ENCODE data around the gene STAT2. TPM values are rescaled to one million over a fixed set of nuclear protein-coding genes. Genes with fewer than 3 reads are reported as not detected.

The STAT2 gene
- total and polyA plus RNA-seq, 2 donors (not counting 1 experiment from before 2014, with no cell fraction given), result 148 to 368 TPM

DNA sequence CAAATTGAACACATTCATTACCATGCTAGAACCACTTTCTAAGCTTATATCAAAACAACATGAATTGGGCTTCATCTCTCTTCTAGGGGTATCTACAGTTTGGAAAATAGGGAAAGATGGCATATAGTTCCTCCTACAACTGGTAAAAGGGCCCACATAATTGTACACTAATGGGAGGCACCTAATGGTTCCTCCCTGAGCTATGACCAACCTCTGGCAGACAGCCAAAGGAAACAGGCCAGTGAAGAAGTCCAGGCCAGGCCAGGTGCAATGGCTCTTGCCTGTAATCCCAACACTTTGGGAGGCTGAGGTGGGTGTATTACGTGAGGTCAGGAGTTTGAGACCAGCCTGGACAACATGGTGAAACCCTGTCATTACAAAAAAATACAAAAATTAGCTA, 26.0 kb upstream of the STAT2 start:
- no peak overlapping the region for H2AFZ ChIP-seq (ENCODE audit: low read length)
- H3K9ac ChIP-seq (ENCODE audit: insufficient read depth, low read length), result no peak overlapping the region
- no peaks in the 10 kb centered on the region for H4K20me1 ChIP-seq (ENCODE audit: control insufficient read depth, extremely low read depth, insufficient read depth, low read length)
- H3K27ac ChIP-seq (ENCODE audit: insufficient read depth, low read length), result no peak overlapping the region
- DNase-seq (ENCODE audit: low read depth in 2 of 2), result no peak
- H3K4me2 ChIP-seq (ENCODE audit: extremely low read depth, insufficient read depth, low read length), result no peak overlapping the region
- no peaks in the 10 kb centered on the region for H3K27me3 ChIP-seq (ENCODE audit: control insufficient read depth, insufficient read depth, low read length)
- TF ChIP-seq, protein P1, sequence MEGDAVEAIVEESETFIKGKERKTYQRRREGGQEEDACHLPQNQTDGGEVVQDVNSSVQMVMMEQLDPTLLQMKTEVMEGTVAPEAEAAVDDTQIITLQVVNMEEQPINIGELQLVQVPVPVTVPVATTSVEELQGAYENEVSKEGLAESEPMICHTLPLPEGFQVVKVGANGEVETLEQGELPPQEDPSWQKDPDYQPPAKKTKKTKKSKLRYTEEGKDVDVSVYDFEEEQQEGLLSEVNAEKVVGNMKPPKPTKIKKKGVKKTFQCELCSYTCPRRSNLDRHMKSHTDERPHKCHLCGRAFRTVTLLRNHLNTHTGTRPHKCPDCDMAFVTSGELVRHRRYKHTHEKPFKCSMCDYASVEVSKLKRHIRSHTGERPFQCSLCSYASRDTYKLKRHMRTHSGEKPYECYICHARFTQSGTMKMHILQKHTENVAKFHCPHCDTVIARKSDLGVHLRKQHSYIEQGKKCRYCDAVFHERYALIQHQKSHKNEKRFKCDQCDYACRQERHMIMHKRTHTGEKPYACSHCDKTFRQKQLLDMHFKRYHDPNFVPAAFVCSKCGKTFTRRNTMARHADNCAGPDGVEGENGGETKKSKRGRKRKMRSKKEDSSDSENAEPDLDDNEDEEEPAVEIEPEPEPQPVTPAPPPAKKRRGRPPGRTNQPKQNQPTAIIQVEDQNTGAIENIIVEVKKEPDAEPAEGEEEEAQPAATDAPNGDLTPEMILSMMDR (conservative IDR thresholded peaks at IDR 0.05 in 1 of 2, IDR thresholded peaks at IDR 0.05 in 1 of 2; ENCODE audit: low read depth in 1 of 2, low read length in 2 of 2), result no peak
- TF ChIP-seq EZH2 (IDR thresholded peaks at IDR 0.05; ENCODE audit: low read length, missing control alignments), result no peak
- H3K4me3 ChIP-seq (replicated peaks in 1 of 4; ENCODE audit: control extremely low read depth in 1 of 4, insufficient read depth in 1 of 4, low read depth in 3 of 4, low read length in 4 of 4), result no peak overlapping the region
- H3K79me2 ChIP-seq (ENCODE audit: control insufficient read depth, insufficient read depth, low read length), result no peaks in the 10 kb centered on the region
- H3K9me3 ChIP-seq (ENCODE audit: control insufficient read depth, insufficient read depth, low read depth, low read length), result no peaks in the 10 kb centered on the region
- no peaks in the 10 kb centered on the region for H3K36me3 ChIP-seq (ENCODE audit: control insufficient read depth, insufficient read depth, low read length)
- peaks cover 2% of the 10 kb centered on the region for H3K4me1 ChIP-seq (ENCODE audit: control insufficient read depth, extremely low read depth, insufficient read depth, low read length)

DNA sequence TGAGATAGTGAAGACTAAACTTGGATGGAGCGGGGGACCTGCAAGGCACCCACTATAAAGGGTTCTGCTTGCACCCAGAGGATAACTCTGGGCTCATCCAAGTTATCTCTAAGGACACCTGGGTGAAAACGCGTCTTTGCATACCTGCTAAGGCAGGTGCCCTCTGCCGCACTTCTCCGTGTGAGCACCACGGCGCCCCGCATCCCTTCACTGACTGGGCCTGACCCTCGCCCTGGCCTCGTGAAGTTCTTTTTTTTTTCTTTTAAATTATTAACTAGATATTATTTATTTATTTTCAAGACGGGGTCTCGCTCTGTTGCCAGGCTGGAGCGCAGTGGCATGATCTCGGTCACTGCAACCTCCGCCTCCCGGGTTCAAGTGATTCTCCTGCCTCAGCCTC, 22.7 kb upstream of the STAT2 start:
- H3K36me3 ChIP-seq (ENCODE audit: control insufficient read depth, insufficient read depth, low read length), result no peaks in the 10 kb centered on the region
- no peak overlapping the region for H3K4me2 ChIP-seq (ENCODE audit: extremely low read depth, insufficient read depth, low read length)
- peaks cover 2% of the 10 kb centered on the region for H3K4me1 ChIP-seq (ENCODE audit: control insufficient read depth, extremely low read depth, insufficient read depth, low read length)
- H4K20me1 ChIP-seq (ENCODE audit: control insufficient read depth, extremely low read depth, insufficient read depth, low read length), result no peaks in the 10 kb centered on the region
- H3K9ac ChIP-seq (ENCODE audit: insufficient read depth, low read length), result no peak overlapping the region
- H3K9me3 ChIP-seq (ENCODE audit: control insufficient read depth, insufficient read depth, low read depth, low read length), result no peaks in the 10 kb centered on the region
- H3K27me3 ChIP-seq (ENCODE audit: control insufficient read depth, insufficient read depth, low read length), result no peaks in the 10 kb centered on the region
- TF ChIP-seq EZH2 (IDR thresholded peaks at IDR 0.05; ENCODE audit: low read length, missing control alignments), result no peak
- TF ChIP-seq, protein P1 (conservative IDR thresholded peaks at IDR 0.05 in 1 of 2, IDR thresholded peaks at IDR 0.05 in 1 of 2; ENCODE audit: low read depth in 1 of 2, low read length in 2 of 2), result no peak
- no peak for DNase-seq (ENCODE audit: low read depth in 2 of 2)
- no peaks in the 10 kb centered on the region for H3K79me2 ChIP-seq (ENCODE audit: control insufficient read depth, insufficient read depth, low read length)
- no peak overlapping the region for H3K4me3 ChIP-seq (replicated peaks in 1 of 4; ENCODE audit: control extremely low read depth in 1 of 4, insufficient read depth in 1 of 4, low read depth in 3 of 4, low read length in 4 of 4)
- no peak overlapping the region for H3K27ac ChIP-seq (ENCODE audit: insufficient read depth, low read length)
- H2AFZ ChIP-seq (ENCODE audit: low read length), result no peak overlapping the region

DNA sequence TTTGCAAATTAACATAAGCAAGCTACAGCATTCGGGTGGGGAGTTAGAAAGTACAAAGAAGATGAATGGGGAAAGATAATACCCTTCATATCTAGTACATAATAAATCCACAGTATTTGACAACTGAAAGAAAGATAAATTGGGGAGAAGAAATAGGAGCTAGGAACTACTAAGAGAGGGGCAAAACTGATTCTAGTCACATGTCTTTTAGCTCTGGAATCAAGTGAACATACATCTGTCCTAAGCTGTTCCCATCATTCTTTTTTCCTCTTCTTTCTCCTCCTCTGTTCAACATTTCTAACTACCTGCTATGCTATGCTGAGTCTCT, 18.0 kb upstream of the STAT2 start:
- Histone ChIP-seq H3K27me3 (ENCODE audit: control insufficient read depth, insufficient read depth, low read length) (no peaks in the 10 kb centered on the region), H4K20me1 (ENCODE audit: control insufficient read depth, extremely low read depth, insufficient read depth, low read length) (no peaks in the 10 kb centered on the region), H3K9ac (ENCODE audit: insufficient read depth, low read length) (no peak overlapping the region), H3K4me1 (ENCODE audit: control insufficient read depth, extremely low read depth, insufficient read depth, low read length) (no peaks in the 10 kb centered on the region), H3K27ac (ENCODE audit: insufficient read depth, low read length) (no peak overlapping the region), H3K36me3 (ENCODE audit: control insufficient read depth, insufficient read depth, low read length) (no peaks in the 10 kb centered on the region), H3K79me2 (ENCODE audit: control insufficient read depth, insufficient read depth, low read length) (no peaks in the 10 kb centered on the region), H3K9me3 (ENCODE audit: control insufficient read depth, insufficient read depth, low read depth, low read length) (no peaks in the 10 kb centered on the region), H3K4me3 (replicated peaks in 1 of 4; ENCODE audit: control extremely low read depth in 1 of 4, insufficient read depth in 1 of 4, low read depth in 3 of 4, low read length in 4 of 4) (no peak overlapping the region), H2AFZ (ENCODE audit: low read length) (no peak overlapping the region), H3K4me2 (ENCODE audit: extremely low read depth, insufficient read depth, low read length) (no peak overlapping the region)
- no peak for TF ChIP-seq EZH2 (IDR thresholded peaks at IDR 0.05; ENCODE audit: low read length, missing control alignments)
- TF ChIP-seq, protein P1 (conservative IDR thresholded peaks at IDR 0.05 in 1 of 2, IDR thresholded peaks at IDR 0.05 in 1 of 2; ENCODE audit: low read depth in 1 of 2, low read length in 2 of 2), result no peak
- no peak for DNase-seq (ENCODE audit: low read depth in 2 of 2)

Measured in fibroblast of lung (primary cell).